GM12878 (cell line): ENCODE results near the gene CBLB. TPM values are rescaled to one million over a fixed set of nuclear protein-coding genes. Genes with fewer than 3 reads are reported as not detected.

Experiments
- ATAC-seq: fragments of 200-7000 bp; cut with Tn5 transposase; 3 replicates; pipeline ENCODE4 v1.9.1; 2020; ENCODE audit warnings: mild to moderate bottlenecking, moderate library complexity
- BruUV-seq: library from RNA; stranded (reverse); fragments of 400-500 nt; replicated peaks from 2 replicates; lab custom pipeline; 2021; lab: Mats Ljungman, UMichigan
- CTCF ChIA-PET: fragments of 300-600 bp; sonication (Branson Sonifier 250); formaldehyde crosslinking; extraction: SDS; loops from one replicate; lab custom pipeline; 2021; ENCODE audit warnings: inconsistent platforms; lab: Yijun Ruan, JAX
- POLR2A ChIA-PET: fragments of 350-600 bp; formaldehyde crosslinking; extraction: SDS; loops from one replicate; lab custom pipeline; 2021; ENCODE audit warnings: inconsistent platforms; lab: Charles Lee
- RAD21 ChIA-PET: fragments of 300-600 bp; sonication (Branson Sonifier 250); formaldehyde crosslinking; loops from one replicate; lab custom pipeline; 2023; ENCODE audit warnings: antibody characterized with exemption; ENCODE audit not compliant: unreplicated experiment; lab: Charles Lee
- SMC1A ChIA-PET: fragments of 300-600 bp; sonication (Branson Sonifier 250); formaldehyde crosslinking; loops from one replicate; lab custom pipeline; 2023; ENCODE audit not compliant: unreplicated experiment, uncharacterized antibody; lab: Charles Lee
- DNase-seq: peaks from one replicate; pipeline ENCODE4 v3.0.0-alpha.2; 2011; ENCODE audit warnings: low read depth, low spot score
- FAIRE-seq: peaks from 3 replicates; lab custom pipeline; 2011; peaks lifted over from hg19 to GRCh38; lab: Jason Lieb, UNC
- H2AFZ ChIP-seq: 2 replicates; pipeline ENCODE4 v1.6.0; 2011; ENCODE audit warnings: low read depth, low read length, control low read depth; ENCODE audit not compliant: control insufficient read depth
- H3K27ac ChIP-seq: 2 replicates; pipeline ENCODE4 v1.5.1; 2011; ENCODE audit warnings: control low read depth; ENCODE audit not compliant: control insufficient read depth, insufficient read depth
- H3K27me3 ChIP-seq, 2 experiments: replicated peaks in 1 of 2; 2 replicates each; pipeline versions ENCODE4 v1.6.0 to v1.6.1; 2011; ENCODE audit warnings: low read length in 1 of 2; ENCODE audit not compliant: control insufficient read depth in 2 of 2, insufficient read depth in 2 of 2
- H3K36me3 ChIP-seq, 2 experiments: 2 replicates each; pipeline ENCODE4 v1.5.1; 2011; ENCODE audit warnings: low read length in 1 of 2; ENCODE audit not compliant: control insufficient read depth in 2 of 2, insufficient read depth in 2 of 2
- H3K4me1 ChIP-seq: 2 replicates; pipeline ENCODE4 v1.6.1; 2011; ENCODE audit warnings: mild to moderate bottlenecking, low read length, moderate library complexity, mixed read lengths; ENCODE audit not compliant: control insufficient read depth, insufficient read depth
- H3K4me2 ChIP-seq: 2 replicates; pipeline ENCODE4 v1.6.0; 2011; ENCODE audit warnings: control low read depth; ENCODE audit not compliant: control insufficient read depth, insufficient read depth
- H3K4me3 ChIP-seq: fragments of 200-600 bp; sonication (generic); 2 replicates; pipeline ENCODE4 v1.5.1; 2016
- H3K79me2 ChIP-seq: 2 replicates; pipeline ENCODE4 v1.6.0; 2011; ENCODE audit warnings: low read length; ENCODE audit not compliant: control insufficient read depth, insufficient read depth
- H3K9ac ChIP-seq: 2 replicates; pipeline ENCODE4 v1.8.0; 2011; ENCODE audit warnings: low read length, control low read depth, mixed read lengths; ENCODE audit not compliant: control insufficient read depth, insufficient read depth
- H3K9me3 ChIP-seq: replicated peaks from 3 replicates; pipeline ENCODE4 v1.5.1; 2011; ENCODE audit warnings: mild to moderate bottlenecking, low read length; ENCODE audit not compliant: control insufficient read depth, insufficient read depth
- H4K20me1 ChIP-seq: 2 replicates; pipeline ENCODE4 v1.6.0; 2011; ENCODE audit not compliant: control insufficient read depth, insufficient read depth
- BMI1 ChIP-seq: fragments of 450-650 bp; IDR thresholded peaks from 2 replicates; pipeline ENCODE4 v1.6.1; 2016; ENCODE audit warnings: mild to moderate bottlenecking, moderate library complexity, borderline replicate concordance
- CHD2 ChIP-seq: IDR thresholded peaks from 2 replicates; pipeline ENCODE4 v1.6.1; 2011; ENCODE audit warnings: low read depth, low read length, improper control_type of control experiment, borderline replicate concordance
- HDAC2 ChIP-seq: fragments of 200-600 bp; sonication (generic); IDR thresholded peaks from 2 replicates; pipeline ENCODE4 v1.6.1; 2017
- IKZF2 ChIP-seq, 2 experiments: fragments of 450-650 bp; IDR thresholded peaks; 2 replicates each; pipeline ENCODE4 v1.6.1; 2017; ENCODE audit warnings: mild to moderate bottlenecking in 2 of 2, moderate library complexity in 2 of 2
- MXI1 ChIP-seq: fragments of 150-350 bp; IDR thresholded peaks from 2 replicates; pipeline ENCODE4 v1.6.1; 2011; ENCODE audit warnings: low read depth, mild to moderate bottlenecking, inconsistent platforms, low read length, improper control_type of control experiment
- RUNX3 ChIP-seq: IDR thresholded peaks from 2 replicates; pipeline ENCODE4 v1.6.1; 2012; ENCODE audit warnings: low read length, inconsistent platforms
- SMAD5 ChIP-seq: IDR thresholded peaks from 2 replicates; pipeline ENCODE4 v1.6.1; 2016; ENCODE audit warnings: antibody characterized with exemption, low read depth
- ZNF217 ChIP-seq: fragments of 450-650 bp; IDR thresholded peaks from 2 replicates; pipeline ENCODE4 v1.6.1; 2017; ENCODE audit warnings: antibody characterized with exemption, mild to moderate bottlenecking
- ZSCAN29 ChIP-seq: fragments of 450-650 bp; IDR thresholded peaks from 2 replicates; pipeline ENCODE4 v1.6.1; 2017; ENCODE audit warnings: mild to moderate bottlenecking, moderate library complexity
- ZZZ3 ChIP-seq: IDR thresholded peaks from 2 replicates; pipeline ENCODE4 v1.6.1; 2011; ENCODE audit warnings: low read depth; ENCODE audit not compliant: control insufficient read depth, insufficient read length
- WGBS: methylation state at CpG from one replicate; pipeline ENCODE4 v1.1.6; 2016; ENCODE audit warnings: low lambda C conversion rate; ENCODE audit not compliant: insufficient replicate concordance, insufficient coverage; ENCODE audit errors: missing lambda C conversion rate; 5-methylcytosine and 5-hydroxymethylcytosine counted together
- in situ Hi-C: fragments of 300-500 bp; cut with MboI; formaldehyde crosslinking; loops from 9 replicates; pipeline ENCODE4 v1.14.3; 2018; ENCODE audit warnings: mixed read lengths
- intact Hi-C: fragments of 100-400 bp; cut with micrococcal nuclease; formaldehyde crosslinking; loops from one replicate; pipeline ENCODE4 v1.14.2; 2022; ENCODE audit not compliant: unreplicated experiment
- polyA plus RNA-seq, 11 experiments: library from polyadenylated mRNA; depleted of rRNA in 4 of 11; unstranded in 6 of 11; stranded (reverse) in 5 of 11; fragments of >200 nt; fragmentation: Nextera tagmentation in 4 of 11; fragmentation: Illumina TruSeq in 1 of 11; extraction: Ambion mirVana in 4 of 11; extraction: Trizol in 1 of 11; gene quantifications; 1 replicate in 1 of 11; 2 replicates in 10 of 11; pipeline versions ENCODE4 v1.2.1 to v1.2.3, GENCODE V29; 2011 to 2016; ENCODE audit warnings: inconsistent platforms in 2 of 11, missing spikeins in 2 of 11, low read depth in 1 of 11
- total RNA-seq, 4 experiments: library from RNA; depleted of rRNA in 3 of 4; stranded (reverse); fragments of >200 nt in 3 of 4; fragmentation: Illumina TruSeq in 1 of 4; extraction: Trizol in 1 of 4; gene quantifications; 2 replicates each; pipeline versions ENCODE4 v1.2.1 to v1.2.3, GENCODE V29; 2013 to 2021
- TF ChIP-seq, protein P1 (sequence below), 3 experiments: IDR thresholded peaks in 2 of 3; conservative IDR thresholded peaks in 1 of 3; 2 replicates each; pipeline ENCODE4 v1.5.1; 2011; ENCODE audit warnings: low read depth in 3 of 3, low read length in 3 of 3, mild to moderate bottlenecking in 3 of 3, control low read depth in 2 of 3, moderate library complexity in 2 of 3, inconsistent platforms in 1 of 3, mixed read lengths in 1 of 3; ENCODE audit not compliant: control insufficient read depth in 2 of 3, insufficient read depth in 1 of 3; ENCODE audit errors: extremely low read depth in 1 of 3
- TF ChIP-seq, protein P2 (sequence below): fragments of 450-650 bp; IDR thresholded peaks from 2 replicates; pipeline ENCODE4 v1.6.1; 2018; ENCODE audit warnings: mild to moderate bottlenecking, low read depth, moderate library complexity; ENCODE audit not compliant: partially characterized antibody

CBLB gene
- total and polyA plus RNA-seq, 10 of the 15 experiments (the other 5 are each of a cell fraction or from before 2014, with no cell fraction given), result 17.2 to 107 (median 41.9) TPM

DNA sequence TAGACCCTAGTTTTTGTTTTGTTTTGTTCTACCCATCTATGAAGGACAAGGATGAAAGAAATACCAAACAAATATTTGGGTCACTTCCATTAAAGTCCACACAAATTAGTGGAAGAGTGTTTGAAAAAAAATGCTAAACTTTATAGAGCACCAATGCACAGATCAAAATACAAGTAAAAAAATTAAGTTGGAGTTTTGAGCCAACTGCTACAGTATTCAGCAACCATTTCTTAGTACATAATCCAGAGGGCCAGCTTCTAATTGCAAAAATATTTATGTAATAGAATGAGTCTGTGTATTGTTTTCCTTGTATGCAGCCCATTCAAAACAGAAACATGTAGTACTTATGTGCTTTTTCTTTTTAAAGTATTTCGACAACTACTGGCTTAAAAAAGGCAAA lies 121.1 kb downstream of the CBLB start:
- no peak for FAIRE-seq
- in situ Hi-C loops, result no loop called here
- Histone ChIP-seq H3K27me3 (no peaks in the 10 kb centered on the region), H3K27ac (no peak overlapping the region), H3K36me3 (peaks cover 0 to 11% of the 10 kb centered on the region in 2 experiments; a peak in 2 of 4 replicates), H3K9ac (no peak overlapping the region), H3K4me2 (no peak overlapping the region), H4K20me1 (no peaks in the 10 kb centered on the region), H3K9me3 (no peaks in the 10 kb centered on the region; the same call in 2 of the 3 replicates), H3K4me3 (no peak overlapping the region), H3K79me2 (no peaks in the 10 kb centered on the region; the same call in 1 of the 2 replicates), H3K4me1 (peaks cover 1% of the 10 kb centered on the region; the same call in 1 of the 2 replicates), H2AFZ (no peak overlapping the region)
- DNase-seq, result no peak
- RAD21 ChIA-PET, result interaction anchor here (1.3 kb wide), 1 partner anchor 24 kb away, joined by 3 read pairs; no protein-coding TSS in a partner anchor
- 93% methylated on average over 1 of the region's 1 CpG for WGBS
- intact Hi-C loops, result no loop called here
- TF ChIP-seq ZZZ3 (no peak), BMI1 (no peak), SMAD5 (no peak), IKZF2 (IDR thresholded peaks at IDR 0.05) (no peak), MXI1 (no peak), HDAC2 (no peak)
- SMC1A ChIA-PET, result interaction anchor here (1.3 kb wide), 2 partner anchors 23 to 51 kb away, joined by 3 read pairs; no protein-coding TSS in a partner anchor
- CTCF ChIA-PET, result no interaction called here
- POLR2A ChIA-PET, result interaction anchor here (0.7 kb wide), 1 partner anchor 41 kb away, joined by 3 read pairs; no protein-coding TSS in a partner anchor
- no peak for ATAC-seq
- BruUV-seq, result no TSS peak

DNA sequence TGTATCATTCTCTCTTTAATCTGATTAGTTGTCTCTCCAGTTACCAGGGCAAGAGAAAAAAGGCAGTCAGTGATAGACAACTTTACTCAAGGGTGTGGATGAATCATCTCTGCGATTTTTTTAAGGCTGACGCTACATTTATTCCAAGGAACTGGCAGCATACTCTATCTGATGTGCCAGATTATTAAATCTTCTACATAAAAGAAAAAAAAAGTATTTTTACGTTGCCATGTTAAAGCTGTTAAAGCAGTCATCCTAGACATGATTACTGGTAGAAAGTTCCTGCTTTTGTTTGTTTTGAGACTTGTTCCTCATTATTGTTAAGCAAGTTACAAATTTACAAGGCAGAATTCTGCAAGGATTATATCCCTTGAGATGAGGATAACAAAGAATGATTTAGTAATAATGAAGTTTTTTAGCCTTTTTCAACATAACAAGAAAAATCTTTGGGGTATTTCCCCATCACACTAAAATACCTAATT lies 121.7 kb downstream of the CBLB start:
- Histone ChIP-seq H3K27ac (no peak overlapping the region), H3K4me3 (no peak overlapping the region), H3K9me3 (no peaks in the 10 kb centered on the region; the same call in 2 of the 3 replicates), H3K36me3 (peaks cover 0 to 12% of the 10 kb centered on the region in 2 experiments; a peak in 2 of 4 replicates), H3K4me1 (no peaks in the 10 kb centered on the region), H3K9ac (no peak overlapping the region), H4K20me1 (no peaks in the 10 kb centered on the region), H3K79me2 (no peaks in the 10 kb centered on the region), H3K27me3 (no peaks in the 10 kb centered on the region), H3K4me2 (no peak overlapping the region), H2AFZ (no peak overlapping the region)
- POLR2A ChIA-PET, result interaction anchor here (0.7 kb wide), 1 partner anchor 41 kb away, joined by 3 read pairs; no protein-coding TSS in a partner anchor
- CTCF ChIA-PET, result interaction anchor here (1.0 kb wide), 1 partner anchor 21 kb away, joined by 4 read pairs; no protein-coding TSS in a partner anchor
- peak; percentile 47 for ATAC-seq
- SMC1A ChIA-PET, result interaction anchor here (0.7 to 1.3 kb wide), 5 partner anchors 18 to 90 kb away, joined by 3 to 5 read pairs (median 3); no protein-coding TSS in a partner anchor
- intact Hi-C loops (no loop called here), in situ Hi-C loops (no loop called here)
- 84% methylated on average over 3 of the region's 3 CpGs for WGBS
- FAIRE-seq, result no peak
- no peak for DNase-seq
- TSS peak; percentile 16 for BruUV-seq
- RAD21 ChIA-PET, result interaction anchor here (1.2 to 1.3 kb wide), 2 partner anchors 23 to 90 kb away, joined by 3 read pairs; no protein-coding TSS in a partner anchor
- no peak for TF ChIP-seq RUNX3
- TF ChIP-seq CHD2, result no peak
- TF ChIP-seq ZNF217, result no peak
- TF ChIP-seq, protein P1, sequence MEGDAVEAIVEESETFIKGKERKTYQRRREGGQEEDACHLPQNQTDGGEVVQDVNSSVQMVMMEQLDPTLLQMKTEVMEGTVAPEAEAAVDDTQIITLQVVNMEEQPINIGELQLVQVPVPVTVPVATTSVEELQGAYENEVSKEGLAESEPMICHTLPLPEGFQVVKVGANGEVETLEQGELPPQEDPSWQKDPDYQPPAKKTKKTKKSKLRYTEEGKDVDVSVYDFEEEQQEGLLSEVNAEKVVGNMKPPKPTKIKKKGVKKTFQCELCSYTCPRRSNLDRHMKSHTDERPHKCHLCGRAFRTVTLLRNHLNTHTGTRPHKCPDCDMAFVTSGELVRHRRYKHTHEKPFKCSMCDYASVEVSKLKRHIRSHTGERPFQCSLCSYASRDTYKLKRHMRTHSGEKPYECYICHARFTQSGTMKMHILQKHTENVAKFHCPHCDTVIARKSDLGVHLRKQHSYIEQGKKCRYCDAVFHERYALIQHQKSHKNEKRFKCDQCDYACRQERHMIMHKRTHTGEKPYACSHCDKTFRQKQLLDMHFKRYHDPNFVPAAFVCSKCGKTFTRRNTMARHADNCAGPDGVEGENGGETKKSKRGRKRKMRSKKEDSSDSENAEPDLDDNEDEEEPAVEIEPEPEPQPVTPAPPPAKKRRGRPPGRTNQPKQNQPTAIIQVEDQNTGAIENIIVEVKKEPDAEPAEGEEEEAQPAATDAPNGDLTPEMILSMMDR (IDR thresholded peaks at IDR 0.05 in 2 of 3, conservative IDR thresholded peaks at IDR 0.05 in 1 of 3; ENCODE audit: control insufficient read depth in 2 of 3, extremely low read depth in 1 of 3, insufficient read depth in 1 of 3, low read depth in 3 of 3, low read length in 3 of 3), result no peak
- TF ChIP-seq, protein P2, sequence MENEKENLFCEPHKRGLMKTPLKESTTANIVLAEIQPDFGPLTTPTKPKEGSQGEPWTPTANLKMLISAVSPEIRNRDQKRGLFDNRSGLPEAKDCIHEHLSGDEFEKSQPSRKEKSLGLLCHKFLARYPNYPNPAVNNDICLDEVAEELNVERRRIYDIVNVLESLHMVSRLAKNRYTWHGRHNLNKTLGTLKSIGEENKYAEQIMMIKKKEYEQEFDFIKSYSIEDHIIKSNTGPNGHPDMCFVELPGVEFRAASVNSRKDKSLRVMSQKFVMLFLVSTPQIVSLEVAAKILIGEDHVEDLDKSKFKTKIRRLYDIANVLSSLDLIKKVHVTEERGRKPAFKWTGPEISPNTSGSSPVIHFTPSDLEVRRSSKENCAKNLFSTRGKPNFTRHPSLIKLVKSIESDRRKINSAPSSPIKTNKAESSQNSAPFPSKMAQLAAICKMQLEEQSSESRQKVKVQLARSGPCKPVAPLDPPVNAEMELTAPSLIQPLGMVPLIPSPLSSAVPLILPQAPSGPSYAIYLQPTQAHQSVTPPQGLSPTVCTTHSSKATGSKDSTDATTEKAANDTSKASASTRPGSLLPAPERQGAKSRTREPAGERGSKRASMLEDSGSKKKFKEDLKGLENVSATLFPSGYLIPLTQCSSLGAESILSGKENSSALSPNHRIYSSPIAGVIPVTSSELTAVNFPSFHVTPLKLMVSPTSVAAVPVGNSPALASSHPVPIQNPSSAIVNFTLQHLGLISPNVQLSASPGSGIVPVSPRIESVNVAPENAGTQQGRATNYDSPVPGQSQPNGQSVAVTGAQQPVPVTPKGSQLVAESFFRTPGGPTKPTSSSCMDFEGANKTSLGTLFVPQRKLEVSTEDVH, result no peak
- no peak for TF ChIP-seq IKZF2 (IDR thresholded peaks at IDR 0.05)
- no peak for TF ChIP-seq ZSCAN29
